Keratinocyte (primary cell): Measurements from ENCODE around the gene ATP6V0B. TPM values are rescaled to one million over a fixed set of nuclear protein-coding genes. Genes with fewer than 3 reads are reported as not detected.

Source experiments
- DNase-seq: peaks from one replicate; pipeline ENCODE4 v3.0.0-alpha.2; 2011; ENCODE audit warnings: low read depth, missing footprints, low spot score
- FAIRE-seq: peaks from 2 replicates; lab custom pipeline; 2011; peaks lifted over from hg19 to GRCh38; lab: Jason Lieb, UNC
- H2AFZ ChIP-seq: 2 replicates; pipeline ENCODE4 v1.6.0; 2012; ENCODE audit warnings: low read length, control low read depth, inconsistent platforms; ENCODE audit not compliant: control insufficient read depth
- H3K27ac ChIP-seq: 2 replicates; pipeline ENCODE4 v1.5.1; 2011; ENCODE audit warnings: low read length; ENCODE audit not compliant: control insufficient read depth, insufficient read depth
- H3K27me3 ChIP-seq: 3 replicates; pipeline ENCODE4 v1.6.0; 2011; ENCODE audit warnings: low read length; ENCODE audit not compliant: control insufficient read depth, insufficient read depth; ENCODE audit errors: extremely low read depth
- H3K36me3 ChIP-seq, 2 experiments: 2 replicates in 1 of 2; 3 replicates in 1 of 2; pipeline ENCODE4 v1.5.1; 2011; ENCODE audit warnings: low read length in 2 of 2, mild to moderate bottlenecking in 1 of 2; ENCODE audit not compliant: control insufficient read depth in 2 of 2, insufficient read depth in 2 of 2; ENCODE audit errors: extremely low read depth in 1 of 2
- H3K4me1 ChIP-seq: 3 replicates; pipeline ENCODE4 v1.5.1; 2011; ENCODE audit warnings: low read length; ENCODE audit not compliant: control insufficient read depth, insufficient read depth; ENCODE audit errors: extremely low read depth
- H3K4me2 ChIP-seq: 3 replicates; pipeline ENCODE4 v1.6.0; 2011; ENCODE audit warnings: low read depth, low read length; ENCODE audit not compliant: control insufficient read depth, insufficient read depth; ENCODE audit errors: extremely low read depth
- H3K4me3 ChIP-seq, 3 experiments: fragments of 200-600 bp in 1 of 3; sonication (generic) in 1 of 3; 2 replicates in 2 of 3; 3 replicates in 1 of 3; pipeline ENCODE4 v1.5.1; 2011 to 2016; ENCODE audit warnings: low read length in 3 of 3, mild to moderate bottlenecking in 3 of 3, control low read depth in 2 of 3, inconsistent platforms in 1 of 3, low read depth in 1 of 3, mixed read lengths in 1 of 3, mixed run types in 1 of 3, moderate library complexity in 1 of 3; ENCODE audit not compliant: control insufficient read depth in 2 of 3, insufficient read depth in 2 of 3; ENCODE audit errors: extremely low read depth in 1 of 3
- H3K79me2 ChIP-seq: 2 replicates; pipeline ENCODE4 v1.6.0; 2012; ENCODE audit warnings: low read length; ENCODE audit not compliant: control insufficient read depth, insufficient read depth
- H3K9ac ChIP-seq: 3 replicates; pipeline ENCODE4 v1.6.0; 2011; ENCODE audit warnings: low read length; ENCODE audit not compliant: control insufficient read depth, insufficient read depth; ENCODE audit errors: extremely low read depth
- H3K9me1 ChIP-seq: 3 replicates; pipeline ENCODE4 v1.6.0; 2011; ENCODE audit warnings: low read length; ENCODE audit not compliant: control insufficient read depth, insufficient read depth; ENCODE audit errors: extremely low read depth
- H3K9me3 ChIP-seq: 2 replicates; pipeline ENCODE4 v1.5.1; 2012; ENCODE audit warnings: low read depth, low read length; ENCODE audit not compliant: control insufficient read depth
- H4K20me1 ChIP-seq: 3 replicates; pipeline ENCODE4 v1.6.0; 2011; ENCODE audit warnings: low read length; ENCODE audit not compliant: control insufficient read depth, insufficient read depth; ENCODE audit errors: extremely low read depth
- CTCF ChIP-seq, 3 experiments: IDR thresholded peaks in 1 of 3; conservative IDR thresholded peaks in 1 of 3; optimal IDR thresholded peaks in 1 of 3; 2 replicates in 2 of 3; 3 replicates in 1 of 3; pipeline versions ENCODE3 to v1.5.1; 2011; ENCODE audit warnings: low read length in 3 of 3, mild to moderate bottlenecking in 3 of 3, moderate library complexity in 2 of 3, control low read depth in 1 of 3, inconsistent platforms in 1 of 3; ENCODE audit not compliant: insufficient read depth in 2 of 3; ENCODE audit errors: extremely low read depth in 1 of 3
- EZH2 ChIP-seq: IDR thresholded peaks from one replicate; pipeline ENCODE4 v1.6.1; 2012; ENCODE audit warnings: inconsistent platforms, mild to moderate bottlenecking, low read length, moderate library complexity
- dilution Hi-C: fragments of 300-500 bp; cut with MboI; formaldehyde crosslinking; loops from one replicate; pipeline ENCODE4 v1.7.0; 2020; ENCODE audit warnings: low sequenced_read_pairs; ENCODE audit not compliant: extremely low pct_ligation_motif_present
- polyA plus RNA-seq, 5 experiments: library from polyadenylated mRNA; depleted of rRNA in 3 of 5; stranded (reverse) in 3 of 5; stranded (forward) in 1 of 5; unstranded in 1 of 5; fragments of >200 nt; gene quantifications; 1 replicate in 1 of 5; 2 replicates in 3 of 5; 3 replicates in 1 of 5; pipeline versions ENCODE4 v1.2.1 to v1.2.3, GENCODE V29; 2011 to 2012; ENCODE audit warnings: missing spikeins in 2 of 5, low read depth in 1 of 5, low replicate concordance in 1 of 5

The ATP6V0B gene
- polyA plus RNA-seq, 1 donor (not counting 4 experiments of a cell fraction or from before 2014, with no cell fraction given) = 195 TPM

DNA sequence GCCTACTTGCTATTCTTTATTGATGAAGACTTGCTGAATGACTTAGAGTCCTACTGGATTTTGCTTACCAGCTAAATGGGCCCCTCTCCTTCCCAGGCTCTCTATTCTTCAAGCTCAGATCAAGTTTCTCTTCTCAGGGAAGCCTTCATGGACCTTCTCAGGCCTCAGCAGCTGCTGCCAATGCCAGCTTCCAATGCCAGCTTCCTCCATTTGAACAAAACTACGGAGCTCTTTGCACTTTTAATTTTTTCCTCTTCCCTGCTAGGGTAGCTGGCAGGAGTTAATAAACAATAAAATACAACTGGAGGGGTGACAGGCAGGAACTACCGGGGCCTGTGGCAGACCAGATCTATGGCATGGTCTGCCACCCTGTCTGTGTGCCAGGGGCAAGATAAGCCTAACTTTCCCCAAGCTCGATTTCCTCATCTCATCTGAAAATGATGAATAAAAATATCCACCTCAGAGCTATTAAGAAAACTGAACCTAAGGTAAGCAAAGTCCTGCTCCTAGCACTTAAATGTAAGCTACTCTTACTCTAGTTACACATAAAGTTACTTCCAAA is 29.0 kb upstream of the ATP6V0B start:
- DNase-seq = no peak
- Histone ChIP-seq H2AFZ (peak overlapping the region; percentile 82), H3K79me2 (peaks cover 44% of the 10 kb centered on the region), H3K27ac (peak overlapping the region; percentile 97), H3K4me1 (peaks cover 21% of the 10 kb centered on the region), H3K4me2 (peak overlapping the region; percentile 89), H3K9me3 (no peaks in the 10 kb centered on the region), H3K9me1 (no peaks in the 10 kb centered on the region), H3K36me3 (peaks cover 10 to 12% of the 10 kb centered on the region in 2 experiments), H4K20me1 (peaks cover 5% of the 10 kb centered on the region), H3K9ac (peak overlapping the region; percentile 98), H3K4me3 (peak overlapping the region; percentile 72 to 85 (median 79)), H3K27me3 (no peaks in the 10 kb centered on the region)
- dilution Hi-C loops = loop anchor here (25.0 kb wide), 2 partner anchors 108 to 233 kb away; partner anchors contain the start of gene ST3GAL3
- FAIRE-seq = no peak
- TF ChIP-seq CTCF (optimal IDR thresholded peaks at IDR 0.05 in 1 of 3, IDR thresholded peaks at IDR 0.05 in 1 of 3, conservative IDR thresholded peaks at IDR 0.05 in 1 of 3; ENCODE audit: extremely low read depth in 1 of 3, insufficient read depth in 2 of 3, low read length in 3 of 3) = no peak
- TF ChIP-seq EZH2 = no peak

DNA sequence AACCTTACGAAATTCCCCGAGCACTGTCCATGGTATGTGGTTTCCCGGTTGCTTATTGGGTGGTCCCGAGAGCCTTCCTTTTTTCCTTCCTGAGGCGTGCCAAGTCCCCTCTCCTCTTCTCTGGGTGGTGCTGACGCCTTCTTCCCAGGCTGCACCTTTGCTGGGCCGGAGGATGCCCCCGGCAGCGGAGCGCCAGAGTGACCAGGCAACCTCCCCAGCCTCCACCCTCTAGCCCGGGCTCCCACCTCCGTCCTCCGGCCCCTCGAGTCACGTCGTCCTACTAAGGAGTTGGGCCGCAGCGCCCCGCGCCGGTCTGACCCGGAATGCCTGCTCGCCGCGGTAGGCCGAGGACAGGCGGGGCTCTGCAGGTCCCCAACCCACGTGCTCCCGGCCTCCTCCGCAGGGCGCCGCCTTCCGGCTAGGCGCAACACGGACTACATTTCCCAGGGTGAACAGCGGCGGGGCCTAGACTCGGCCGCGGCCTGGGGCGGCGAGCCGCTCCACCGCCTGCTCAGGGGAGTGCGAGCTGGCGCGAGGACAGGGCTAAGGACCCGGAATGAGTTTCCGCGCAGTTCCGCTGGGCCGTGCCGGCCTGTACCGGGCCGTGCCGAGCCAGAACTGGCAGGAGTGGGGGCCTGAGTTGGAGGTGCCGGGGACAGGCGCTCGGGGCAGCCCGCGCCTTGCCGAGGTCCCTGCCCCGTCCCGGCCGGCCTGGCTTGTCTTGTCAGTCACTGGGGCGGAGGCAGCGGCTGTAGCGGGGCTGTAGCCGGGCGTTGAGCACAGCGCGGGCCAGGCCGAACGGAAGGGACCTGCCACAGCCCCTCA is 28.3 kb upstream of the ATP6V0B start, which contains the start of gene IPO13:
Gene IPO13 (plus strand): TSS at position 715 of the 825 bp plus-strand sequence. CDS start 651 bp downstream, outside the sequence.
- H3K9me1 ChIP-seq = no peaks in the 10 kb centered on the region
- no peak for FAIRE-seq
- H3K4me2 ChIP-seq = peak within 1 kb of the TSS; percentile 89
- H2AFZ ChIP-seq = peak within 1 kb of the TSS; percentile 94
- peak; percentile 81 for DNase-seq
- dilution Hi-C loops = loop anchor here (25.0 kb wide), 2 partner anchors 109 to 234 kb away; partner anchors contain the start of gene ST3GAL3
- H4K20me1 ChIP-seq = peaks cover 5% of the 10 kb centered on the region
- H3K9me3 ChIP-seq = no peaks in the 10 kb centered on the region
- no peaks in the 10 kb centered on the region for H3K27me3 ChIP-seq
- H3K9ac ChIP-seq = peak within 1 kb of the TSS; percentile 98
- H3K27ac ChIP-seq = peak within 1 kb of the TSS; percentile 97
- peaks cover 24% of the 10 kb centered on the region for H3K4me1 ChIP-seq
- peak within 1 kb of the TSS; percentile 72 to 85 (median 79) for H3K4me3 ChIP-seq
- TF ChIP-seq CTCF (optimal IDR thresholded peaks at IDR 0.05 in 1 of 3, IDR thresholded peaks at IDR 0.05 in 1 of 3, conservative IDR thresholded peaks at IDR 0.05 in 1 of 3; ENCODE audit: extremely low read depth in 1 of 3, insufficient read depth in 2 of 3, low read length in 3 of 3) (peak; percentile 50 to 86 (median 79)), EZH2 (no peak)
- H3K79me2 ChIP-seq = peaks cover 51% of the 10 kb centered on the region
- peaks cover 10 to 15% of the 10 kb centered on the region in 2 experiments for H3K36me3 ChIP-seq
